Breast epithelium (tissue), 3 donors: ENCODE data around the gene POLR3G.

Experiments used
- POLR2A ChIP-seq: fragments of 450-650 bp; IDR thresholded peaks from one replicate; pipeline ENCODE4 v1.6.1; 2016; ENCODE audit warnings: antibody characterized with exemption, mild to moderate bottlenecking, moderate library complexity
- POLR2AphosphoS5 ChIP-seq, 3 donors: sonication (generic); formaldehyde crosslinking; IDR thresholded peaks; one replicate each; pipeline ENCODE4 v1.6.1; 2017; ENCODE audit warnings: antibody characterized with exemption in 3 of 3
- TF ChIP-seq, protein P1 (sequence below), 3 donors: fragments of 450-650 bp; IDR thresholded peaks; one replicate each; pipeline ENCODE4 v1.5.1; 2016 to 2017; ENCODE audit warnings: antibody characterized with exemption in 3 of 3, mild to moderate bottlenecking in 3 of 3, moderate library complexity in 3 of 3

DNA sequence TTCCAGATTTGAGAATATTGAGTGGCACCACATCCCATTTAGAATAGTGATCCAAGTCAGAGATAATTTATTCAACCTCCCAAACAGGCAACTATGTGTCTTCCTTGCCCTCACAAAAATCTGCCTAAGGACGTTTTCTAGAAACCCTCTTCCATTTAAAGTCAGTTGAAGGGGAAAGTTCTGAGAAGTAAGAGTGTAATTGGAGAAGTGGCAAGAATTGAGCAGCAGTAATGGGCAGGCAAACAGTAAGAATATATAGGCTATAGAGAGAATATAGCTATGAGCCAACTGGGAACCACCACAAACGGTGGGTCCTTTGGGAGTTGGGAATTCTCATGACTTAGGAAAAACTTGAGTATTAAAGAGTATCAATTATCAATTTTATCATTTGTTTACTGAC, 34.0 kb upstream of the POLR3G start:
- no peak for TF ChIP-seq POLR2A
- TF ChIP-seq, protein P1, sequence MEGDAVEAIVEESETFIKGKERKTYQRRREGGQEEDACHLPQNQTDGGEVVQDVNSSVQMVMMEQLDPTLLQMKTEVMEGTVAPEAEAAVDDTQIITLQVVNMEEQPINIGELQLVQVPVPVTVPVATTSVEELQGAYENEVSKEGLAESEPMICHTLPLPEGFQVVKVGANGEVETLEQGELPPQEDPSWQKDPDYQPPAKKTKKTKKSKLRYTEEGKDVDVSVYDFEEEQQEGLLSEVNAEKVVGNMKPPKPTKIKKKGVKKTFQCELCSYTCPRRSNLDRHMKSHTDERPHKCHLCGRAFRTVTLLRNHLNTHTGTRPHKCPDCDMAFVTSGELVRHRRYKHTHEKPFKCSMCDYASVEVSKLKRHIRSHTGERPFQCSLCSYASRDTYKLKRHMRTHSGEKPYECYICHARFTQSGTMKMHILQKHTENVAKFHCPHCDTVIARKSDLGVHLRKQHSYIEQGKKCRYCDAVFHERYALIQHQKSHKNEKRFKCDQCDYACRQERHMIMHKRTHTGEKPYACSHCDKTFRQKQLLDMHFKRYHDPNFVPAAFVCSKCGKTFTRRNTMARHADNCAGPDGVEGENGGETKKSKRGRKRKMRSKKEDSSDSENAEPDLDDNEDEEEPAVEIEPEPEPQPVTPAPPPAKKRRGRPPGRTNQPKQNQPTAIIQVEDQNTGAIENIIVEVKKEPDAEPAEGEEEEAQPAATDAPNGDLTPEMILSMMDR (IDR thresholded peaks at IDR 0.05), result no peak
- TF ChIP-seq POLR2AphosphoS5 (IDR thresholded peaks at IDR 0.05), result no peak
